ENCODE measurements around the gene HSBP1.

HSBP1 gene

GRCh38 chr16:83843657-83844056 is 35.9 kb downstream of the HSBP1 start:
- Histone ChIP-seq H3K9ac (ENCODE audit: low read depth, low read length, poor library complexity, severe bottlenecking) (no peak overlapping the region), H4K20me1 (ENCODE audit: insufficient read depth, low read length, poor library complexity, severe bottlenecking) (no peaks in the 10 kb centered on the region), H3K9me2 (replicated peaks; ENCODE audit: low read depth, low read length) (no peaks in the 10 kb centered on the region), H3K4me2 (ENCODE audit: low read depth, low read length, poor library complexity, severe bottlenecking) (no peak overlapping the region), H2AFZ (ENCODE audit: low read length) (no peak overlapping the region), H3F3A (ENCODE audit: low read depth) (no peaks in the 10 kb centered on the region), H3K9me3 (ENCODE audit: insufficient read depth, low read depth, low read length) (no peaks in the 10 kb centered on the region), H3K4me3 (ENCODE audit: low read length, poor library complexity, severe bottlenecking) (no peak overlapping the region), H3K79me2 (ENCODE audit: insufficient read depth, low read length) (no peaks in the 10 kb centered on the region), H3K36me3 (ENCODE audit: insufficient read depth, low read length) (no peaks in the 10 kb centered on the region), H3K4me1 (ENCODE audit: insufficient read depth, low read length, poor library complexity, severe bottlenecking) (no peaks in the 10 kb centered on the region), H3K27me3 (ENCODE audit: insufficient read depth, low read length, poor library complexity, severe bottlenecking) (no peaks in the 10 kb centered on the region)
- TF ChIP-seq EZH2phosphoT487 (IDR thresholded peaks at IDR 0.05; ENCODE audit: borderline replicate concordance) (no peak), CTCF (conservative IDR thresholded peaks at IDR 0.05; ENCODE audit: low read length) (no peak)

GRCh38 chr16:83845263-83845662 is 37.5 kb downstream of the HSBP1 start:
- TF ChIP-seq EZH2phosphoT487 (IDR thresholded peaks at IDR 0.05; ENCODE audit: borderline replicate concordance) (no peak), CTCF (conservative IDR thresholded peaks at IDR 0.05; ENCODE audit: low read length) (no peak)
- Histone ChIP-seq H3K4me3 (ENCODE audit: low read length, poor library complexity, severe bottlenecking) (no peak overlapping the region), H4K20me1 (ENCODE audit: insufficient read depth, low read length, poor library complexity, severe bottlenecking) (no peaks in the 10 kb centered on the region), H3K4me2 (ENCODE audit: low read depth, low read length, poor library complexity, severe bottlenecking) (no peak overlapping the region), H3K9me2 (replicated peaks; ENCODE audit: low read depth, low read length) (no peaks in the 10 kb centered on the region), H3K9ac (ENCODE audit: low read depth, low read length, poor library complexity, severe bottlenecking) (no peak overlapping the region), H3K9me3 (ENCODE audit: insufficient read depth, low read depth, low read length) (no peaks in the 10 kb centered on the region), H3F3A (ENCODE audit: low read depth) (no peaks in the 10 kb centered on the region), H3K79me2 (ENCODE audit: insufficient read depth, low read length) (no peaks in the 10 kb centered on the region), H3K36me3 (ENCODE audit: insufficient read depth, low read length) (no peaks in the 10 kb centered on the region), H2AFZ (ENCODE audit: low read length) (no peak overlapping the region), H3K27me3 (ENCODE audit: insufficient read depth, low read length, poor library complexity, severe bottlenecking) (no peaks in the 10 kb centered on the region), H3K4me1 (ENCODE audit: insufficient read depth, low read length, poor library complexity, severe bottlenecking) (no peaks in the 10 kb centered on the region)

GRCh38 chr16:83847371-83848225 is 39.8 kb downstream of the HSBP1 start:
- H3K4me2 ChIP-seq (ENCODE audit: low read depth, low read length, poor library complexity, severe bottlenecking) = no peak overlapping the region
- no peaks in the 10 kb centered on the region for H3K9me3 ChIP-seq (ENCODE audit: insufficient read depth, low read depth, low read length)
- no peaks in the 10 kb centered on the region for H3K27me3 ChIP-seq (ENCODE audit: insufficient read depth, low read length, poor library complexity, severe bottlenecking)
- TF ChIP-seq EZH2phosphoT487 (IDR thresholded peaks at IDR 0.05; ENCODE audit: borderline replicate concordance) (no peak), CTCF (conservative IDR thresholded peaks at IDR 0.05; ENCODE audit: low read length) (no peak)
- H3F3A ChIP-seq (ENCODE audit: low read depth) = no peaks in the 10 kb centered on the region
- no peak overlapping the region for H3K4me3 ChIP-seq (ENCODE audit: low read length, poor library complexity, severe bottlenecking)
- H3K9me2 ChIP-seq (replicated peaks; ENCODE audit: low read depth, low read length) = no peaks in the 10 kb centered on the region
- no peaks in the 10 kb centered on the region for H3K4me1 ChIP-seq (ENCODE audit: insufficient read depth, low read length, poor library complexity, severe bottlenecking)
- no peaks in the 10 kb centered on the region for H3K36me3 ChIP-seq (ENCODE audit: insufficient read depth, low read length)
- no peaks in the 10 kb centered on the region for H3K79me2 ChIP-seq (ENCODE audit: insufficient read depth, low read length)
- H2AFZ ChIP-seq (ENCODE audit: low read length) = no peak overlapping the region
- no peak overlapping the region for H3K9ac ChIP-seq (ENCODE audit: low read depth, low read length, poor library complexity, severe bottlenecking)
- H4K20me1 ChIP-seq (ENCODE audit: insufficient read depth, low read length, poor library complexity, severe bottlenecking) = no peaks in the 10 kb centered on the region
